HepG2 (cell line): ENCODE results near the gene MAGI1. TPM values are rescaled to one million over a fixed set of nuclear protein-coding genes. Genes with fewer than 3 reads are reported as not detected.

Experiments
- ATAC-seq: fragments of 200-7000 bp; cut with Tn5 transposase; 3 replicates; pipeline ENCODE4 v1.9.1; 2020; ENCODE audit warnings: mild to moderate bottlenecking, moderate library complexity
- BruUV-seq: library from RNA; stranded (reverse); fragments of 400-500 nt; replicated peaks from 2 replicates; lab custom pipeline; 2021; lab: Mats Ljungman, UMichigan
- CTCF ChIA-PET: fragments of 300-600 bp; formaldehyde crosslinking; extraction: SDS; loops from one replicate; lab custom pipeline; 2021; ENCODE audit warnings: low total read pairs, inconsistent platforms, low intra/inter-chr PET ratio; lab: Yijun Ruan, JAX
- POLR2A ChIA-PET: fragments of 350-600 bp; sonication (Branson Sonifier 250); formaldehyde crosslinking; loops from one replicate; lab custom pipeline; 2020; ENCODE audit warnings: antibody characterized with exemption, inconsistent platforms; lab: Yijun Ruan, JAX
- DNase-seq: peaks from one replicate; pipeline ENCODE4 v3.0.0-alpha.2; 2015; ENCODE audit warnings: low spot score
- FAIRE-seq: peaks from 3 replicates; lab custom pipeline; 2011; peaks lifted over from hg19 to GRCh38; lab: Jason Lieb, UNC
- H2AFZ ChIP-seq: one replicate; pipeline ENCODE4 v1.6.1; 2011; ENCODE audit warnings: low read length, inconsistent platforms
- H3K27ac ChIP-seq: fragments of 300-600 bp; 3 replicates; pipeline ENCODE4 v1.8.0; 2011; ENCODE audit warnings: mixed run types, mild to moderate bottlenecking, mixed read lengths, low read length, inconsistent platforms; ENCODE audit not compliant: insufficient read depth; ENCODE audit errors: extremely low read length
- H3K27me3 ChIP-seq, 2 experiments: fragments of 200-600 bp in 1 of 2; 2 replicates in 1 of 2; 3 replicates in 1 of 2; pipeline versions ENCODE4 v1.6.0 to v1.8.0; 2011; ENCODE audit warnings: low read length in 2 of 2, mild to moderate bottlenecking in 2 of 2, moderate library complexity in 2 of 2, inconsistent platforms in 1 of 2; ENCODE audit not compliant: insufficient read depth in 2 of 2, control insufficient read depth in 1 of 2
- H3K36me3 ChIP-seq, 2 experiments: fragments of 200-600 bp in 1 of 2; replicated peaks in 1 of 2; 2 replicates in 1 of 2; 3 replicates in 1 of 2; pipeline versions ENCODE4 v1.5.1 to v1.8.0; 2011; ENCODE audit warnings: low read length in 2 of 2, inconsistent platforms in 1 of 2; ENCODE audit not compliant: insufficient read depth in 2 of 2, control insufficient read depth in 1 of 2
- H3K4me1 ChIP-seq: 2 replicates; pipeline ENCODE4 v1.5.1; 2012; ENCODE audit warnings: low read length, inconsistent platforms; ENCODE audit not compliant: insufficient read depth
- H3K4me2 ChIP-seq: 2 replicates; pipeline ENCODE4 v1.6.0; 2011; ENCODE audit warnings: low read depth, low read length, inconsistent platforms
- H3K4me3 ChIP-seq, 3 experiments: fragments of 200-600 bp in 1 of 3; sonication (generic), shearing (Covaris generic) in 1 of 3; replicated peaks in 1 of 3; 2 replicates each; pipeline ENCODE4 v1.5.1; 2011 to 2016; ENCODE audit warnings: low read length in 3 of 3, inconsistent platforms in 2 of 3, low read depth in 2 of 3, mild to moderate bottlenecking in 2 of 3, control low read depth in 1 of 3, mixed read lengths in 1 of 3; ENCODE audit not compliant: insufficient read depth in 1 of 3
- H3K79me2 ChIP-seq: one replicate; pipeline ENCODE4 v1.6.1; 2011; ENCODE audit warnings: low read length, inconsistent platforms; ENCODE audit not compliant: insufficient read depth
- H3K9ac ChIP-seq: 2 replicates; pipeline ENCODE4 v1.6.0; 2011; ENCODE audit warnings: mild to moderate bottlenecking, low read depth, low read length, inconsistent platforms; ENCODE audit not compliant: insufficient read depth
- H3K9me3 ChIP-seq: 2 replicates; pipeline ENCODE4 v1.5.1; 2012; ENCODE audit warnings: mild to moderate bottlenecking, low read length
- H4K20me1 ChIP-seq: 2 replicates; pipeline ENCODE4 v1.6.0; 2011; ENCODE audit warnings: inconsistent platforms, mild to moderate bottlenecking, low read length, moderate library complexity; ENCODE audit not compliant: insufficient read depth
- ARHGAP35 ChIP-seq: sonication (generic); formaldehyde crosslinking; IDR thresholded peaks from 2 replicates; pipeline ENCODE4 v1.9.0; 2022; ENCODE audit warnings: mild to moderate bottlenecking, inconsistent platforms, moderate library complexity, missing genetic modification reagents, borderline replicate concordance
- ARNT2 ChIP-seq: sonication (generic); formaldehyde crosslinking; IDR thresholded peaks from 2 replicates; pipeline ENCODE4 v1.8.0; 2022; ENCODE audit warnings: mild to moderate bottlenecking, low read depth, missing genetic modification reagents, moderate library complexity
- ELF1 ChIP-seq: sonication (generic); formaldehyde crosslinking; IDR thresholded peaks from 2 replicates; pipeline ENCODE4 v1.4.0; 2020; ENCODE audit warnings: missing genetic modification reagents
- HMG20A ChIP-seq: IDR thresholded peaks from 2 replicates; pipeline ENCODE4 v1.6.1; 2016; ENCODE audit warnings: borderline replicate concordance
- HNRNPUL1 ChIP-seq: fragments of 200-400 bp; formaldehyde crosslinking; IDR thresholded peaks from 2 replicates; pipeline ENCODE4 v1.6.1; 2017; ENCODE audit warnings: low read depth, mild to moderate bottlenecking, low read length, moderate library complexity
- POLR2AphosphoS5 ChIP-seq: IDR thresholded peaks from 2 replicates; pipeline ENCODE4 v1.6.1; 2012; ENCODE audit warnings: low read depth, low read length
- RBM39 ChIP-seq: fragments of 200-400 bp; formaldehyde crosslinking; IDR thresholded peaks from one replicate; pipeline ENCODE4 v1.6.1; 2018; ENCODE audit warnings: antibody characterized with exemption, mild to moderate bottlenecking, low read depth, low read length; ENCODE audit not compliant: poor library complexity, severe bottlenecking
- ZKSCAN1 ChIP-seq: fragments of 150-350 bp; IDR thresholded peaks from 2 replicates; pipeline ENCODE4 v1.6.1; 2014; ENCODE audit warnings: low read length
- ZNF160 ChIP-seq: sonication (generic); formaldehyde crosslinking; IDR thresholded peaks from 2 replicates; pipeline ENCODE4 v1.8.0; 2022; ENCODE audit warnings: mild to moderate bottlenecking, inconsistent platforms, missing genetic modification reagents
- ZNF24 ChIP-seq: fragments of 450-650 bp; IDR thresholded peaks from 2 replicates; pipeline ENCODE4 v1.6.1; 2017; ENCODE audit warnings: antibody characterized with exemption, mild to moderate bottlenecking
- ZNF30 ChIP-seq: sonication (generic); formaldehyde crosslinking; IDR thresholded peaks from 2 replicates; pipeline ENCODE4 v1.5.0; 2020; ENCODE audit warnings: mild to moderate bottlenecking, missing genetic modification reagents
- ZNF530 ChIP-seq: sonication (generic); formaldehyde crosslinking; IDR thresholded peaks from 2 replicates; pipeline ENCODE4 v1.5.0; 2020; ENCODE audit warnings: low read depth, mild to moderate bottlenecking, missing genetic modification reagents
- ZNF672 ChIP-seq: sonication (generic); formaldehyde crosslinking; IDR thresholded peaks from 2 replicates; pipeline ENCODE4 v1.8.1; 2022; ENCODE audit warnings: missing genetic modification reagents
- WGBS: methylation state at CpG from one replicate; pipeline ENCODE4 v1.1.6; 2017; ENCODE audit warnings: low lambda C conversion rate; 5-methylcytosine and 5-hydroxymethylcytosine counted together
- in situ Hi-C: cut with HindIII; loops from 2 replicates; pipeline ENCODE4 v1.10.0; 2017; ENCODE audit warnings: low pct_unique_long_range_greater_than_20kb; ENCODE audit not compliant: extremely low pct_ligation_motif_present
- intact Hi-C: fragments of 100-400 bp; cut with micrococcal nuclease; formaldehyde crosslinking; loops from one replicate; pipeline ENCODE4 v1.10.0; 2022; ENCODE audit not compliant: unreplicated experiment
- polyA plus RNA-seq, 8 experiments: library from polyadenylated mRNA; depleted of rRNA in 3 of 8; stranded (reverse) in 7 of 8; unstranded in 1 of 8; fragments of >200 nt; fragmentation: Illumina TruSeq in 4 of 8; extraction: Trizol in 4 of 8; gene quantifications; 2 replicates each; pipeline versions ENCODE4 v1.2.1 to v1.2.3, GENCODE V29; 2011 to 2016; ENCODE audit warnings: low read depth in 4 of 8, missing spikeins in 1 of 8, mixed read lengths in 1 of 8; ENCODE audit not compliant: insufficient read depth in 1 of 8
- total RNA-seq, 5 experiments: library from RNA; depleted of rRNA; stranded (reverse); fragments of >200 nt; fragmentation: Illumina TruSeq; extraction: Trizol; gene quantifications; 2 replicates each; pipeline ENCODE4 v1.2.3, GENCODE V29; 2016; ENCODE audit warnings: low read depth in 1 of 5
- TF ChIP-seq, protein P1 (sequence below): sonication (generic); formaldehyde crosslinking; IDR thresholded peaks from 2 replicates; pipeline ENCODE4 v1.4.0; 2020; ENCODE audit warnings: mild to moderate bottlenecking, missing genetic modification reagents

The MAGI1 gene
- total and polyA plus RNA-seq, 2 of the 13 experiments (the other 11 are each of a cell fraction or from before 2014, with no cell fraction given): 22.2 to 26.0 TPM

DNA sequence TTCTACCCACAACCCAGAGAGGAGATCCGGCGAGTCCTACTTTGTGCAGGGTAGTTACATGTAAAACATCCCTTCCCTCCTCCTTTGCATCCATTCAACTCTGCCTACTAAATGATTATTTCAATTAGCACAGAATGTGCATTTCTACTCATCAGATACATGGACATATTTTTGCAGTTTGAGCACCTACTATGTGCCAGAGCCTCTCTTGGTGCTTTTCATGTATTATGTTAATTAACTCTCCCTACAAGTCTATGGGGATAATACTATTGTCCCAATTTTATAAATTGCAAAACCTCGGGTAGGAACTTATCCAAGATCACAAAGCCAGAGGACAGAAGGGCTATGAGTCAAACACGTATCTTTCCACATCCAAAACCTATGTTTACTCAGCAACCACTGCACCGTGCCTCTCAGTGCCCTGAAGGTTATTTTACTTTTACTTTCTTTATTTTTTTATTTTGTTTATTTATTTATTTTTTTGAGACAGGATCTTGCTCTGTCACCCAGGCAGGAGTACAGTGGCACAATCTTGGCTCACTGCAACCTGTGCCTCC is 432.8 kb downstream of the MAGI1 start:
- Histone ChIP-seq H3K27ac (no peak overlapping the region), H4K20me1 (0 out of 2 replicates have a peak, but pooled peaks cover 2% of the 10 kb centered on the region), H3K4me2 (no peak overlapping the region), H3K4me1 (no peaks in the 10 kb centered on the region), H3K9me3 (no peaks in the 10 kb centered on the region), H3K4me3 (no peak overlapping the region), H3K36me3 (0 out of 5 replicates have a peak, but pooled peaks cover 0 to 5% of the 10 kb centered on the region in 2 experiments), H3K27me3 (no peaks in the 10 kb centered on the region), H3K79me2 (peaks cover 7% of the 10 kb centered on the region), H2AFZ (no peak overlapping the region), H3K9ac (no peak overlapping the region)
- WGBS: 94% methylated on average over 5 of the region's 5 CpGs
- intact Hi-C loops (no loop called here), in situ Hi-C loops (no loop called here)
- BruUV-seq: no TSS peak
- ATAC-seq: no peak
- no peak for DNase-seq
- CTCF ChIA-PET: no interaction called here
- POLR2A ChIA-PET: no interaction called here
- no peak for FAIRE-seq
- TF ChIP-seq HMG20A (CRISPR knock-in tag): no peak
- TF ChIP-seq ARNT2 (CRISPR knock-in tag): no peak
- peak; percentile 65; the same call in 1 of the 2 replicates for TF ChIP-seq ZKSCAN1

DNA sequence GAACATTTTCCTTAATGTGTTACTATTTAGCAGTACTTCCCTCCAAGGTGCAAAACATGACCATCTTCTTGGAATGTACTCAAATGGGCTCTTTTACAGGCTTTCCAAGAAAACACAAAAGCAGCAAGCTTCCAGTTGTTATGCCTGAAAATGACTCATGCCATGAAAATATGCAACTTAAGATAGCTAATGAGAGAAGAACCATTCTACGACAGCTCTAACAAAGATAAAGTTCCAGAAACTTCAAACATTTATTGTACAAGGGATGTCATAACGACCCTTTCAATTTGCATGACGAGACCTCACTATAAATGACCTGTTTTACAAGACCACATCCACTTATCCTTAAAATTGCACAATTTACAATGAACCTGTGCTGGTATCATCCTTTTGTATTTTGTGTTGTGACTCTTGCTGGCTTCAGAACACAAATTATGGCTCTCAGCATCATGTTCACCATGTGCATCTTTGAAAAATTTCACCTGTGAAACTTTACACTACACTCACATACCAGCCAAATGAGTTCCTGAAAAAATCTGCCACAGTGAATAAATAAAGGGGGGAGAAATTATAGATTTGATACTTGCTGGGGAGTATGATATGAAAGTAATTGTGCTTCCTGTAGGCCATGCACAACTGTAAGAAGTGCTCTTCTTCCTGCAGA is 433.7 kb downstream of the MAGI1 start:
- Histone ChIP-seq H3K36me3 (0 out of 5 replicates have a peak, but pooled peaks cover 0 to 5% of the 10 kb centered on the region in 2 experiments), H3K27ac (no peak overlapping the region), H3K79me2 (peaks cover 7% of the 10 kb centered on the region), H3K4me1 (no peaks in the 10 kb centered on the region), H3K4me2 (no peak overlapping the region), H3K27me3 (no peaks in the 10 kb centered on the region), H3K4me3 (no peak overlapping the region), H3K9ac (no peak overlapping the region), H2AFZ (no peak overlapping the region), H3K9me3 (no peaks in the 10 kb centered on the region), H4K20me1 (0 out of 2 replicates have a peak, but pooled peaks cover 2% of the 10 kb centered on the region)
- intact Hi-C loops: no loop called here
- no peak for FAIRE-seq
- in situ Hi-C loops: no loop called here
- ATAC-seq: no peak
- CTCF ChIA-PET: no interaction called here
- 93% methylated on average over 3 of the region's 3 CpGs for WGBS
- DNase-seq: no peak
- POLR2A ChIA-PET: no interaction called here
- BruUV-seq: no TSS peak
- TF ChIP-seq ZNF530 (CRISPR knock-in tag) (no peak), ZNF24 (no peak), ZNF672 (CRISPR knock-in tag) (no peak), ZNF160 (CRISPR knock-in tag) (no peak), ELF1 (CRISPR knock-in tag) (no peak), RBM39 (no peak), HMG20A (CRISPR knock-in tag) (no peak), HNRNPUL1 (no peak), ZNF30 (CRISPR knock-in tag) (no peak), ARHGAP35 (CRISPR knock-in tag) (no peak), POLR2AphosphoS5 (no peak)
- TF ChIP-seq, protein P1, sequence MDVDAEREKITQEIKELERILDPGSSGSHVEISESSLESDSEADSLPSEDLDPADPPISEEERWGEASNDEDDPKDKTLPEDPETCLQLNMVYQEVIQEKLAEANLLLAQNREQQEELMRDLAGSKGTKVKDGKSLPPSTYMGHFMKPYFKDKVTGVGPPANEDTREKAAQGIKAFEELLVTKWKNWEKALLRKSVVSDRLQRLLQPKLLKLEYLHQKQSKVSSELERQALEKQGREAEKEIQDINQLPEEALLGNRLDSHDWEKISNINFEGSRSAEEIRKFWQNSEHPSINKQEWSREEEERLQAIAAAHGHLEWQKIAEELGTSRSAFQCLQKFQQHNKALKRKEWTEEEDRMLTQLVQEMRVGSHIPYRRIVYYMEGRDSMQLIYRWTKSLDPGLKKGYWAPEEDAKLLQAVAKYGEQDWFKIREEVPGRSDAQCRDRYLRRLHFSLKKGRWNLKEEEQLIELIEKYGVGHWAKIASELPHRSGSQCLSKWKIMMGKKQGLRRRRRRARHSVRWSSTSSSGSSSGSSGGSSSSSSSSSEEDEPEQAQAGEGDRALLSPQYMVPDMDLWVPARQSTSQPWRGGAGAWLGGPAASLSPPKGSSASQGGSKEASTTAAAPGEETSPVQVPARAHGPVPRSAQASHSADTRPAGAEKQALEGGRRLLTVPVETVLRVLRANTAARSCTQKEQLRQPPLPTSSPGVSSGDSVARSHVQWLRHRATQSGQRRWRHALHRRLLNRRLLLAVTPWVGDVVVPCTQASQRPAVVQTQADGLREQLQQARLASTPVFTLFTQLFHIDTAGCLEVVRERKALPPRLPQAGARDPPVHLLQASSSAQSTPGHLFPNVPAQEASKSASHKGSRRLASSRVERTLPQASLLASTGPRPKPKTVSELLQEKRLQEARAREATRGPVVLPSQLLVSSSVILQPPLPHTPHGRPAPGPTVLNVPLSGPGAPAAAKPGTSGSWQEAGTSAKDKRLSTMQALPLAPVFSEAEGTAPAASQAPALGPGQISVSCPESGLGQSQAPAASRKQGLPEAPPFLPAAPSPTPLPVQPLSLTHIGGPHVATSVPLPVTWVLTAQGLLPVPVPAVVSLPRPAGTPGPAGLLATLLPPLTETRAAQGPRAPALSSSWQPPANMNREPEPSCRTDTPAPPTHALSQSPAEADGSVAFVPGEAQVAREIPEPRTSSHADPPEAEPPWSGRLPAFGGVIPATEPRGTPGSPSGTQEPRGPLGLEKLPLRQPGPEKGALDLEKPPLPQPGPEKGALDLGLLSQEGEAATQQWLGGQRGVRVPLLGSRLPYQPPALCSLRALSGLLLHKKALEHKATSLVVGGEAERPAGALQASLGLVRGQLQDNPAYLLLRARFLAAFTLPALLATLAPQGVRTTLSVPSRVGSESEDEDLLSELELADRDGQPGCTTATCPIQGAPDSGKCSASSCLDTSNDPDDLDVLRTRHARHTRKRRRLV (CRISPR knock-in tag): no peak
